Putamen (tissue), 1 donor: ENCODE measurements around the gene CAMKK1.
"Not testable (repeated sequence)": the region's sequence is repeated elsewhere in the genome, so short reads cannot be mapped to it uniquely, and the experiment has no call there.

ENCODE experiments used
- DNase-seq: peaks from one replicate; pipeline ENCODE4 v3.0.0-alpha.2; 2016; ENCODE audit warnings: low spot score

CAMKK1 gene

DNA sequence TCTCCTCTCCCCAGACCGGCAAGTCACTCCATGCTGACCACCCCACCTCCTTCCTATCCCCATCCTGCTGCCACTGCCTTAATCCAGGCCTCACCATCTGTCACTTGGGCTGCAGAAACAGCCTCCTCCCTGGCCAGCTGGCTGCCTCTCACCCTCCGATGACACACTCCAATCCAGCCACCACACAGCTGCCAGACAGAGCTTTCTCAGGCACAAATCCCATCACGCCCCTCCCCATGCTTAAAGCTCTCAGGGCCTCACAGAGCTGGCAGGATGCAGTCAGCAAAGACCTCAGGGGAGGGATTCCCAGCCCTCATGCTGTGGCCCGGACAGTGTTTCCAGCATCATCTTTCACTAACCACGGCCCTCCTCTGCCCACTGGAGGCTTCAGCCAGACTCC lies 13.7 kb downstream of the CAMKK1 start:
- no peak for DNase-seq

DNA sequence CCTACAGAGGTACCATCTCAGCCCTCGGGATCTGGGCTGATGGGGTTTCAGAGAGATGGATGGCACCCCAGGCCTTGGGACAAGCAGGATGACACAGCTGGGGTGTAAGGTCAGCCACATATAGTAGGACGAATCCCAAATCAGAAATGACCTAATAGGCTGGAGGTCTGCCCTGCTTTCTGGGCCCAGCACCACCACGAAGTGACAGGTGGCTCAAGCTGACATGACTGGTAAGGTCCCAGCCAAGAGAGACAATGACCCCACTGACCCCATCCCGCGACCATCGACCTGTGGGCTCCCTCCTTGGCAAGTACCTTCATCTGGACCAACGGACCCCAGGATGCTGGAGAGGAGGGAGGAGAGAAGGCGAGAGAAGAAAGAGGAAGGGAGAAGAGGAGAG lies 15.6 kb downstream of the CAMKK1 start:
- no peak for DNase-seq

GRCh38 chr17:3875317-3875716 lies 17.5 kb downstream of the CAMKK1 start:
- DNase-seq = no peak

- no peak for DNase-seq
Measured at GRCh38 chr17:3873862-3874261, 19.0 kb downstream of the CAMKK1 start.

GRCh38 chr17:3870871-3871306 lies 22.0 kb downstream of the CAMKK1 start:
- no peak for DNase-seq

- DNase-seq = no peak
Measured at GRCh38 chr17:3867606-3868005, 25.2 kb downstream of the CAMKK1 start.

- no peak for DNase-seq
Measured at GRCh38 chr17:3867106-3867505, 25.7 kb downstream of the CAMKK1 start.

DNA sequence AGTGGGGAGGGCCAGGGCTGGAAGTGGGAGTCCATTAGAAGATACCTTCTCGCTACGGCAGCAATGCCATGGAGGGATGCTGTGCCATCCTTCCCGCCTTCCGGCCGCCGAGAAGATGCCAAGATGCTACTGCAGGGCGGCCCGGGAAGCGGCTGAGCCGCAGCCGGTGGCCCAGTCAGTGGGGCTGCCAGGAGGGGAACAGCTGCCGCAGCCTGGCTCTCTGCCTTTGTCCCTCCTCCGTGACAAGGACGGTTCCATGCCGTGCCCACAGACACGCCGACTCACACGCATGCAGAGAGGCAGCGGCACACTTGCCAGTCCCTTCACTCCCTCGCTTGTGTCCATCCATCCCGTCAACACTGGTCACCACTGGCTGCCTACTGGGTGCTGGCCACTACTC lies 26.6 kb downstream of the CAMKK1 start:
- DNase-seq = no peak

GRCh38 chr17:3865176-3865575 lies 27.7 kb downstream of the CAMKK1 start:
- DNase-seq = no peak

- DNase-seq = no peak
Measured at GRCh38 chr17:3864534-3864933, 28.3 kb downstream of the CAMKK1 start.

- DNase-seq = no peak
Measured at GRCh38 chr17:3861761-3862681, 30.8 kb downstream of the CAMKK1 start.

GRCh38 chr17:3860939-3861700 lies 31.7 kb downstream of the CAMKK1 start:
- DNase-seq = no peak

- DNase-seq = no peak
Measured at GRCh38 chr17:3859940-3860339, 32.9 kb downstream of the CAMKK1 start.

GRCh38 chr17:3857261-3858105 lies 35.4 kb downstream of the CAMKK1 start:
- DNase-seq = no peak

GRCh38 chr17:3854204-3854603 lies 38.6 kb downstream of the CAMKK1 start:
- not testable (repeated sequence) for DNase-seq

DNA sequence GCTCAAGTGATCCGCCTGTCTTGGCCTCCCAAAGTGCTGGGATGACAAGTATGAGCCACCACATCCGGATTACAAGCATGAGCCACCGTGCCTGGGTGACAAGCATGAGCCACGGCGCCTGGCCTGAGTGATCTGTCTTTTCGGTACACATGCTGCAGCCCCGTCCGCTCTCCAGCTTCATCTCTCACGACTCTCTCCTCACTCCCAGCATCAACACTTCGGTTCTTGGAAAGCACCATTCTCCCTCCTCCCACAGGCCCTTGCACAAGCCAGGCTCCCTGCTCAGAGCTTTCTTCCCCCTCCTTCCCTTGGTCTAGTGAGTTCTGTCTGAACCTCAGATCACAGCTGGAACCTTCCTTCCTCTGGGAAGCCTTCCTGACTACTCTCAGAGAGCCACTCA lies 40.3 kb downstream of the CAMKK1 start:
- DNase-seq = no peak

- no peak for DNase-seq
Measured at GRCh38 chr17:3851461-3852100, 41.3 kb downstream of the CAMKK1 start.

GRCh38 chr17:3848229-3848835 lies 44.5 kb downstream of the CAMKK1 start:
- DNase-seq = no peak

GRCh38 chr17:3847165-3847670 lies 45.6 kb downstream of the CAMKK1 start:
- no peak for DNase-seq

DNA sequence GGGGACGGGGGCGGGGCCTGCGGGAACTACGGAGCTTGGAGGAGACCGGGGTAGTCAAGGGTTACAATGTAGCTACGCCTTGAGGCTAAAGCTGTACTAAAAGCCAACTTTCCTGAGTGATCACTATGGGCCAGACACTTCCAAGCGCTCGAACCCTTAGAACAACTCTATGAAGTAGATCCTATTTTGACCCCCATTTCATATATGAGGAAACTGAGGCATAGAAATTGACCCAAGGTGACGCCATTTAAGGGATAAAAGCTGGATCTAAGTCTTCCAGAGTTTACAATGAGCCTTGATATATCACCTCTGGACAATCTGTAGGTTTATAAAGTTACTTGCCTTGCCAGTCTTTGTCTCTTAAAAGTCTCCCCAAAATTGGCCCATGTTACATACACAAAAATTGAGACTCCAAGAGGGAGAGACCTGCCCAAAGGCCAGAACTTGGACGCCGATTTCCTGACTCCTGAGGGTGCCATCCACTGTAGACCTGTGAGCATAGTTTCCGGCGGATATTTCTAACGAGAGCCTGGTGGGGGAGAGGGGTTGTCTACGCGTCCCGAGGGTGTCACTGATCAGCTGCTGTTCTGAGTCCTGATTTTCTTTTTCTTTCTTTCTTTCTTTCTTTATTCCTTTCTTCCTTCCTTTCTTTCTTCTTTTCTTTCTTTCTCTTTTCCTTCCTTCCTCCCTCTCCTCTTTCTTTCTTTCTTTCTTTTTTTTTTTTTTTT lies 46.3 kb downstream of the CAMKK1 start:
- DNase-seq = no peak
